ENCODE measurements around the gene PTCD2.

The PTCD2 gene

GRCh38 chr5:72302171-72302570 is 18.0 kb upstream of the PTCD2 start:
- TF ChIP-seq TAF1 (IDR thresholded peaks at IDR 0.05; ENCODE audit: borderline replicate concordance, insufficient read depth, low read length), result no peak
- no peak for TF ChIP-seq FOXP2 (optimal IDR thresholded peaks at IDR 0.05; ENCODE audit: borderline replicate concordance, extremely low read depth, extremely low read length, insufficient read depth)
- TF ChIP-seq, protein P1, sequence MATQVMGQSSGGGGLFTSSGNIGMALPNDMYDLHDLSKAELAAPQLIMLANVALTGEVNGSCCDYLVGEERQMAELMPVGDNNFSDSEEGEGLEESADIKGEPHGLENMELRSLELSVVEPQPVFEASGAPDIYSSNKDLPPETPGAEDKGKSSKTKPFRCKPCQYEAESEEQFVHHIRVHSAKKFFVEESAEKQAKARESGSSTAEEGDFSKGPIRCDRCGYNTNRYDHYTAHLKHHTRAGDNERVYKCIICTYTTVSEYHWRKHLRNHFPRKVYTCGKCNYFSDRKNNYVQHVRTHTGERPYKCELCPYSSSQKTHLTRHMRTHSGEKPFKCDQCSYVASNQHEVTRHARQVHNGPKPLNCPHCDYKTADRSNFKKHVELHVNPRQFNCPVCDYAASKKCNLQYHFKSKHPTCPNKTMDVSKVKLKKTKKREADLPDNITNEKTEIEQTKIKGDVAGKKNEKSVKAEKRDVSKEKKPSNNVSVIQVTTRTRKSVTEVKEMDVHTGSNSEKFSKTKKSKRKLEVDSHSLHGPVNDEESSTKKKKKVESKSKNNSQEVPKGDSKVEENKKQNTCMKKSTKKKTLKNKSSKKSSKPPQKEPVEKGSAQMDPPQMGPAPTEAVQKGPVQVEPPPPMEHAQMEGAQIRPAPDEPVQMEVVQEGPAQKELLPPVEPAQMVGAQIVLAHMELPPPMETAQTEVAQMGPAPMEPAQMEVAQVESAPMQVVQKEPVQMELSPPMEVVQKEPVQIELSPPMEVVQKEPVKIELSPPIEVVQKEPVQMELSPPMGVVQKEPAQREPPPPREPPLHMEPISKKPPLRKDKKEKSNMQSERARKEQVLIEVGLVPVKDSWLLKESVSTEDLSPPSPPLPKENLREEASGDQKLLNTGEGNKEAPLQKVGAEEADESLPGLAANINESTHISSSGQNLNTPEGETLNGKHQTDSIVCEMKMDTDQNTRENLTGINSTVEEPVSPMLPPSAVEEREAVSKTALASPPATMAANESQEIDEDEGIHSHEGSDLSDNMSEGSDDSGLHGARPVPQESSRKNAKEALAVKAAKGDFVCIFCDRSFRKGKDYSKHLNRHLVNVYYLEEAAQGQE (IDR thresholded peaks at IDR 0.05; ENCODE audit: insufficient read depth in 1 of 2, low read depth in 2 of 2, low read length in 2 of 2), result no peak
- no peak for TF ChIP-seq SIN3A (IDR thresholded peaks at IDR 0.05; ENCODE audit: borderline replicate concordance, insufficient read depth, low read length)

- TF ChIP-seq SIN3A (IDR thresholded peaks at IDR 0.05; ENCODE audit: borderline replicate concordance, insufficient read depth, low read length), result no peak
- TF ChIP-seq, protein P1 (IDR thresholded peaks at IDR 0.05; ENCODE audit: insufficient read depth in 1 of 2, low read depth in 2 of 2, low read length in 2 of 2), result no peak
- TF ChIP-seq TAF1 (IDR thresholded peaks at IDR 0.05; ENCODE audit: borderline replicate concordance, insufficient read depth, low read length), result no peak
- no peak for TF ChIP-seq FOXP2 (optimal IDR thresholded peaks at IDR 0.05; ENCODE audit: borderline replicate concordance, extremely low read depth, extremely low read length, insufficient read depth)
- TF ChIP-seq POLR2AphosphoS5 (IDR thresholded peaks at IDR 0.05; ENCODE audit: low read depth, low read length), result no peak
Observed at GRCh38 chr5:72305194-72306142, 14.7 kb upstream of the PTCD2 start.

DNA sequence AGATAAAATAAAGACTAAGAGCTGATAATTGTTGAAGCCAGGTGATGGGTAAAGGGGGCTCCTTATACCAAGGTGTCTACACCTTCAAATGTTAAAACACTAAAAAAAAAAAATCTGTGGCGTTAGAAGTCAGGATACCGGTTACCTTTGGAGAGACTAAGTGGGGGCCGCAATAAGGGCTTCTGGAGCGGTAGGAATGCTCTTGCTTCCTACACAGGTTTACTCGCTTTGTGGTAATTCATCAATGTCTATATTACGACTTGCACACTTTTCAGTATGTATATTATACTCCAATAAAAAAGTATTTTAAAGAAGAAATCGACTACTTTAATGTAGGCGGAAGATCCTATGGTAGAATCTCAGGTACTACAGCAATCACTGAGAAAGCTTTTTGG is 12.6 kb upstream of the PTCD2 start:
- TF ChIP-seq POLR2AphosphoS5 (IDR thresholded peaks at IDR 0.05; ENCODE audit: low read depth, low read length) (no peak), FOXP2 (optimal IDR thresholded peaks at IDR 0.05; ENCODE audit: borderline replicate concordance, extremely low read depth, extremely low read length, insufficient read depth) (no peak), TAF1 (IDR thresholded peaks at IDR 0.05; ENCODE audit: borderline replicate concordance, insufficient read depth, low read length) (no peak), SIN3A (IDR thresholded peaks at IDR 0.05; ENCODE audit: borderline replicate concordance, insufficient read depth, low read length) (no peak)
- TF ChIP-seq, protein P1 (IDR thresholded peaks at IDR 0.05; ENCODE audit: insufficient read depth in 1 of 2, low read depth in 2 of 2, low read length in 2 of 2), result no peak

GRCh38 chr5:72307968-72308852 is 12.0 kb upstream of the PTCD2 start:
- TF ChIP-seq, protein P1 (IDR thresholded peaks at IDR 0.05; ENCODE audit: insufficient read depth in 1 of 2, low read depth in 2 of 2, low read length in 2 of 2), result no peak
- 0 out of 2 replicates have a peak, but pooled peaks have one; percentile 37 for TF ChIP-seq SIN3A (IDR thresholded peaks at IDR 0.05; ENCODE audit: borderline replicate concordance, insufficient read depth, low read length)
- TF ChIP-seq FOXP2 (optimal IDR thresholded peaks at IDR 0.05; ENCODE audit: borderline replicate concordance, extremely low read depth, extremely low read length, insufficient read depth), result peak; percentile 64
- peak; percentile 57; the same call in 1 of the 2 replicates for TF ChIP-seq TAF1 (IDR thresholded peaks at IDR 0.05; ENCODE audit: borderline replicate concordance, insufficient read depth, low read length)
- peak; percentile 93 for TF ChIP-seq POLR2AphosphoS5 (IDR thresholded peaks at IDR 0.05; ENCODE audit: low read depth, low read length)
